GM06990 (cell line): ENCODE data around the gene SH3BGRL2.

Experiments
- DNase-seq: peaks from one replicate; pipeline ENCODE4 v3.0.0-alpha.2; 2011; ENCODE audit not compliant: insufficient read length; ENCODE audit errors: extremely low read depth
- H3K27me3 ChIP-seq: replicated peaks from 2 replicates; pipeline ENCODE4 v1.6.0; 2011; ENCODE audit warnings: low read length; ENCODE audit not compliant: control insufficient read depth, insufficient read depth
- H3K36me3 ChIP-seq: 2 replicates; pipeline ENCODE4 v1.5.1; 2011; ENCODE audit warnings: low read length; ENCODE audit not compliant: control insufficient read depth, insufficient read depth
- H3K4me3 ChIP-seq: replicated peaks from 2 replicates; pipeline ENCODE4 v1.5.1; 2011; ENCODE audit warnings: low read depth, mild to moderate bottlenecking, control low read depth, low read length
- CTCF ChIP-seq: IDR thresholded peaks from 2 replicates; pipeline ENCODE4 v1.5.1; 2011; ENCODE audit warnings: low read length, control low read depth, mild to moderate bottlenecking, inconsistent platforms; ENCODE audit not compliant: insufficient read depth, poor library complexity, severe bottlenecking

SH3BGRL2 gene

GRCh38 chr6:79666634-79667033 lies 35.5 kb downstream of the SH3BGRL2 start:
- no peak overlapping the region for H3K4me3 ChIP-seq
- H3K27me3 ChIP-seq: no peaks in the 10 kb centered on the region
- H3K36me3 ChIP-seq: no peaks in the 10 kb centered on the region
- TF ChIP-seq CTCF: no peak
- DNase-seq: no peak

DNA sequence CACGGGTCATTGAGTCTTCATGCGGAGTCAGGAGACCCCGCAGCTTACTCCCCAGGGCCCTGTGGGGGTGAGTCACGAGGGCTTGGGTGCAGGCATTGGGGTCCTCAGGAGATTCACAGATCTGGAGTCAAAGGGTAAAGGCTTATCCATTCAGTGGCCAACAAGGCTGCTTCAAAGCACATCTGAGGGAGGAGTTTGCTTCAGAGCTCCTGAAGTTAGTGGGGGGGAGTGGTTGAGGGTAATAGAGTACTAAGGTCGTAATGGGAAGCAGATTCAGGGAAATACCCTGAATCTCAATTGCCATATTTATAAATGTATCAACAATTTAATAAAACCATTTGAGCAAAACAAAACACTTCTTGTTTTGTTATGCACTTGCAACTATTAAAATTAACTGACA lies 37.3 kb downstream of the SH3BGRL2 start:
- no peak for DNase-seq
- H3K27me3 ChIP-seq: no peaks in the 10 kb centered on the region
- TF ChIP-seq CTCF: no peak

DNA sequence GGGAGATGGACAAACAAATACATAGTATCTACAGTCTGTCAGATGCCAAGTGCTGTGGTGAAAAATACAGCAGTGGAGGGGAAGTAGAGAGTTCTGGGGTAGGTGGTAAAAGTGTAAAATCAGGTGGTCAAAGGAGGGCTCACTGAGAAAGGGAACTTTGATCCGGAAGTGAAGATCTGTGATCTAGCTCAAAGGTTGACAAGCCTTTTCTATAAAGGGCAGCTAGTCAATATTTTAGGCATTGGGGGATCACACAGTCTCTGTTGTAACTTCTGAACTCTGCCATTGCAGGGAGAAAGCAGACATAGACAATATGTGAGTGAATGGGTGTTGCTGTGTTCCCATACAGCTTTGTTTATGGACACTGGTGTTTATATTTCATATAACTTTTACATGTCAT lies 38.6 kb downstream of the SH3BGRL2 start:
- TF ChIP-seq CTCF: no peak
- H3K27me3 ChIP-seq: no peaks in the 10 kb centered on the region
- DNase-seq: no peak

More for the DNA sequence above, 37.3 kb downstream of the SH3BGRL2 start:
- no peak overlapping the region for H3K4me3 ChIP-seq
- H3K36me3 ChIP-seq: no peaks in the 10 kb centered on the region

GRCh38 chr6:79670789-79671188 lies 39.7 kb downstream of the SH3BGRL2 start:
- no peak for DNase-seq
- Histone ChIP-seq H3K4me3 (no peak overlapping the region), H3K27me3 (no peaks in the 10 kb centered on the region), H3K36me3 (no peaks in the 10 kb centered on the region)
- no peak for TF ChIP-seq CTCF

More for the DNA sequence above, 38.6 kb downstream of the SH3BGRL2 start:
- Histone ChIP-seq H3K36me3 (no peaks in the 10 kb centered on the region), H3K4me3 (no peak overlapping the region)

- H3K27me3 ChIP-seq: no peaks in the 10 kb centered on the region
- no peaks in the 10 kb centered on the region for H3K36me3 ChIP-seq
- no peak overlapping the region for H3K4me3 ChIP-seq
- DNase-seq: no peak
- TF ChIP-seq CTCF: no peak
Measured at GRCh38 chr6:79671600-79672266, 40.6 kb downstream of the SH3BGRL2 start.

DNA sequence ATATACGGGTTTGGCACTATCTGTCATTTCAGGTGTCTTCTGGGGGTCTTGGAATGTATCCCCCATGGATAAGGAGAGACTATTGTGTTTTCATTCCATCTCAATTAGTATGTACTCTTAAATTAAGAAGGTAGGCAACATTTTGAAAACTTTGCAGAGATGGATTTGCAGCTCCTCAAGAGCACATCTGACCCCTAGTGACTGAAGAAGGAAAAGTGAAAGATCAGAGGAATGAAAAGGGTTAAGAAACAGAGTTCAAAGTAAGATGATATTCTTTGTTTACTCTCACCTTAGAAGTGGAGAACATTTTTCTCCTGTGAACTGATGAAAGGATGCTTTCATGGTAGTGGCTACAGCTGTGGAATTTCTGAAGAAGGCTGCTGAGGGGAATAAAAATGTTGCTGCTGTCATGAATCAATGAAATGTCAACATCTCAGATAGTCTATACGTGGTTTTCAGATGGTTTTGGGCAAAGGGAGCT lies 41.5 kb downstream of the SH3BGRL2 start:
- peak; percentile 62 for TF ChIP-seq CTCF
- DNase-seq: no peak
- H3K4me3 ChIP-seq: no peak overlapping the region

More for the DNA sequence above, 41.5 kb downstream of the SH3BGRL2 start:
- Histone ChIP-seq H3K27me3 (no peaks in the 10 kb centered on the region), H3K36me3 (no peaks in the 10 kb centered on the region)
